Progenitor cell of endocrine pancreas (in vitro differentiated cells): Measurements from ENCODE around the gene RXRG. TPM values are rescaled to one million over a fixed set of nuclear protein-coding genes. Genes with fewer than 3 reads are reported as not detected.

ENCODE experiments used
- DNase-seq: peaks from one replicate; pipeline ENCODE4 v3.0.0; 2021; ENCODE audit warnings: low spot score; ENCODE audit not compliant: unreplicated experiment
- H3K27ac Mint-ChIP-seq: 2 replicates; pipeline ENCODE4 v1.8.0; 2021; ENCODE audit warnings: mild to moderate bottlenecking, moderate library complexity, mixed read lengths
- H3K27me3 Mint-ChIP-seq: 2 replicates; pipeline ENCODE4 v1.8.0; 2021; ENCODE audit warnings: mixed read lengths
- H3K36me3 Mint-ChIP-seq: 2 replicates; pipeline ENCODE4 v1.8.0; 2022; ENCODE audit warnings: mixed read lengths; ENCODE audit not compliant: insufficient read depth
- H3K4me1 Mint-ChIP-seq: 2 replicates; pipeline ENCODE4 v1.8.0; 2021; ENCODE audit warnings: low read depth, mixed read lengths
- H3K4me3 Mint-ChIP-seq: 2 replicates; pipeline ENCODE4 v1.8.0; 2021; ENCODE audit warnings: low read depth, mild to moderate bottlenecking, moderate library complexity, mixed read lengths
- H3K9me3 Mint-ChIP-seq: 2 replicates; pipeline ENCODE4 v1.8.0; 2021; ENCODE audit warnings: low read depth, mixed read lengths
- CTCF ChIP-seq: fragments of 200-600 bp; sonication (generic); IDR thresholded peaks from one replicate; pipeline ENCODE4 v1.5.0; 2021; ENCODE audit warnings: antibody characterized with exemption, mild to moderate bottlenecking; ENCODE audit not compliant: unreplicated experiment
- total RNA-seq: library from RNA; stranded (reverse); gene quantifications from 2 replicates; pipeline ENCODE4 v1.2.1, GENCODE V29; 2021

RXRG gene
- total RNA-seq, 1 donor from 2014 or later, result 2.2 TPM

- TF ChIP-seq CTCF, result no peak
- Mint-ChIP-seq H3K27me3 (peaks cover 28% of the 10 kb centered on the region), H3K9me3 (no peaks in the 10 kb centered on the region), H3K4me1 (peaks cover 8% of the 10 kb centered on the region), H3K27ac (no peak overlapping the region), H3K4me3 (no peak overlapping the region), H3K36me3 (no peaks in the 10 kb centered on the region)
- DNase-seq, result no peak
These were observed 28.1 kb downstream of the RXRG start for GRCh38 chr1:165416876-165417275.

- Mint-ChIP-seq H3K27me3 (peaks cover 28% of the 10 kb centered on the region), H3K4me3 (no peak overlapping the region), H3K36me3 (no peaks in the 10 kb centered on the region), H3K27ac (no peak overlapping the region), H3K4me1 (no peaks in the 10 kb centered on the region), H3K9me3 (no peaks in the 10 kb centered on the region)
- DNase-seq, result no peak
- no peak for TF ChIP-seq CTCF
These were observed 29.9 kb downstream of the RXRG start for GRCh38 chr1:165415068-165415467.

GRCh38 chr1:165414620-165415019 lies 30.3 kb downstream of the RXRG start:
- H3K27ac Mint-ChIP-seq, result no peak overlapping the region
- no peak for TF ChIP-seq CTCF
- DNase-seq, result no peak
- no peaks in the 10 kb centered on the region for H3K4me1 Mint-ChIP-seq
- H3K36me3 Mint-ChIP-seq, result no peaks in the 10 kb centered on the region
- peaks cover 32% of the 10 kb centered on the region for H3K27me3 Mint-ChIP-seq
- no peak overlapping the region for H3K4me3 Mint-ChIP-seq
- no peaks in the 10 kb centered on the region for H3K9me3 Mint-ChIP-seq

GRCh38 chr1:165411396-165411795 lies 33.5 kb downstream of the RXRG start:
- TF ChIP-seq CTCF, result no peak
- no peaks in the 10 kb centered on the region for H3K36me3 Mint-ChIP-seq
- H3K4me3 Mint-ChIP-seq, result no peak overlapping the region
- peaks cover 51% of the 10 kb centered on the region for H3K27me3 Mint-ChIP-seq
- no peaks in the 10 kb centered on the region for H3K9me3 Mint-ChIP-seq
- DNase-seq, result no peak
- H3K27ac Mint-ChIP-seq, result no peak overlapping the region
- no peaks in the 10 kb centered on the region for H3K4me1 Mint-ChIP-seq

- no peaks in the 10 kb centered on the region for H3K4me1 Mint-ChIP-seq
- DNase-seq, result no peak
- TF ChIP-seq CTCF, result no peak
- no peak overlapping the region for H3K27ac Mint-ChIP-seq
- peaks cover 39% of the 10 kb centered on the region for H3K27me3 Mint-ChIP-seq
- H3K4me3 Mint-ChIP-seq, result no peak overlapping the region
- no peaks in the 10 kb centered on the region for H3K36me3 Mint-ChIP-seq
- no peaks in the 10 kb centered on the region for H3K9me3 Mint-ChIP-seq
These were observed 35.1 kb downstream of the RXRG start for GRCh38 chr1:165409657-165410358.
